DND-41 (cell line): ENCODE measurements around the gene ARHGAP27.

Experiments
- ATAC-seq: fragments of 200-7000 bp; cut with Tn5 transposase; 3 replicates; pipeline ENCODE4 v1.9.1; 2021; ENCODE audit warnings: low read depth; ENCODE audit not compliant: insufficient read depth
- DNase-seq: peaks from one replicate; pipeline ENCODE4 v3.0.0-alpha.2; 2020
- H2AFZ ChIP-seq: 2 replicates; pipeline ENCODE4 v1.6.0; 2012; ENCODE audit warnings: low read depth, low read length
- H3K27ac ChIP-seq: 2 replicates; pipeline ENCODE4 v1.5.1; 2012; ENCODE audit warnings: low read length, inconsistent platforms
- H3K27me3 ChIP-seq: fragments of 200-600 bp; sonication (generic); 2 replicates; pipeline ENCODE4 v1.6.0; 2012; ENCODE audit warnings: low read length, mild to moderate bottlenecking, inconsistent platforms; ENCODE audit not compliant: insufficient read depth, poor library complexity
- H3K36me3 ChIP-seq: 2 replicates; pipeline ENCODE4 v1.5.1; 2012; ENCODE audit warnings: low read length, inconsistent platforms; ENCODE audit not compliant: insufficient read depth
- H3K4me1 ChIP-seq: 2 replicates; pipeline ENCODE4 v1.5.1; 2012; ENCODE audit warnings: mild to moderate bottlenecking, low read length; ENCODE audit not compliant: insufficient read depth
- H3K4me2 ChIP-seq: 2 replicates; pipeline ENCODE4 v1.6.0; 2012; ENCODE audit warnings: mild to moderate bottlenecking, moderate library complexity, low read length, inconsistent platforms; ENCODE audit not compliant: insufficient read depth
- H3K4me3 ChIP-seq, 2 experiments: fragments of 200-600 bp in 1 of 2; shearing (Covaris generic) in 1 of 2; 2 replicates each; pipeline ENCODE4 v1.5.1; 2012 to 2016; ENCODE audit warnings: inconsistent platforms in 2 of 2, low read length in 2 of 2, mild to moderate bottlenecking in 2 of 2, low read depth in 1 of 2, moderate library complexity in 1 of 2
- H3K79me2 ChIP-seq: 2 replicates; pipeline ENCODE4 v1.6.0; 2012; ENCODE audit warnings: low read length, inconsistent platforms; ENCODE audit not compliant: insufficient read depth
- H3K9ac ChIP-seq: 2 replicates; pipeline ENCODE4 v1.6.0; 2012; ENCODE audit warnings: low read depth, mild to moderate bottlenecking, inconsistent platforms, low read length, moderate library complexity
- H3K9me3 ChIP-seq: 2 replicates; pipeline ENCODE4 v1.5.1; 2012; ENCODE audit warnings: low read length, moderate library complexity, mild to moderate bottlenecking, inconsistent platforms; ENCODE audit not compliant: insufficient read depth, severe bottlenecking
- H4K20me1 ChIP-seq: 2 replicates; pipeline ENCODE4 v1.6.0; 2012; ENCODE audit warnings: low read length; ENCODE audit not compliant: insufficient read depth
- EZH2 ChIP-seq: IDR thresholded peaks from 3 replicates; pipeline ENCODE4 v1.6.1; 2012; ENCODE audit warnings: borderline replicate concordance, low read depth, mild to moderate bottlenecking, moderate library complexity, low read length, inconsistent platforms; ENCODE audit not compliant: severe bottlenecking
- TF ChIP-seq, protein P1 (sequence below): IDR thresholded peaks from 2 replicates; pipeline ENCODE4 v1.5.1; 2012; ENCODE audit warnings: borderline replicate concordance, low read length, moderate library complexity, mild to moderate bottlenecking; ENCODE audit not compliant: poor library complexity, severe bottlenecking; ENCODE audit errors: extremely low read depth

Gene ARHGAP27

DNA sequence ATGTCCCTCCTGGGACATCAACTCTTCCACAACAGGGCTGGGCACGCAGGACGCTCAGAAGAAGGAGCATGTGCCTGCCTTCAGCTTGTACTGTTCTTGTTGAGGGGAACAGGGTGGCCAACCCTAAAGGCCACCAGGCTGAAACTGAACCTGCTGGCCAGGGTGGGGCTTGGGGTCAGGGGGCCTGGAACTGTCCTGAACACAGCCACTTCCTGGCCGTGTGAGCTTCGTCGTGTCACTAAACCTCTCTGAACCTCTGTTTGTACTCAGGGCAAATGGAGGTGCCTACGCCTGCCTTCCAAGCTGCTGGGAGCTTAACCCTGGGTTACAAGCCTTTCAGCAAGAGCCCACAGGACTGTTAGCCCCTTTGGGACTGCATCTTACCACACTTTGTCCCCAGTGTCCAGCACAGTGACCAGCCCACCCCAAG is 6.7 kb downstream of the ARHGAP27 start:
- Histone ChIP-seq H3K9me3 (no peaks in the 10 kb centered on the region), H3K4me2 (no peak overlapping the region), H3K9ac (no peak overlapping the region), H3K4me1 (no peaks in the 10 kb centered on the region; the same call in 1 of the 2 replicates), H3K4me3 (no peak overlapping the region), H3K27me3 (no peaks in the 10 kb centered on the region), H3K27ac (no peak overlapping the region), H3K36me3 (no peaks in the 10 kb centered on the region), H4K20me1 (no peaks in the 10 kb centered on the region), H2AFZ (no peak overlapping the region), H3K79me2 (no peaks in the 10 kb centered on the region)
- TF ChIP-seq, protein P1, sequence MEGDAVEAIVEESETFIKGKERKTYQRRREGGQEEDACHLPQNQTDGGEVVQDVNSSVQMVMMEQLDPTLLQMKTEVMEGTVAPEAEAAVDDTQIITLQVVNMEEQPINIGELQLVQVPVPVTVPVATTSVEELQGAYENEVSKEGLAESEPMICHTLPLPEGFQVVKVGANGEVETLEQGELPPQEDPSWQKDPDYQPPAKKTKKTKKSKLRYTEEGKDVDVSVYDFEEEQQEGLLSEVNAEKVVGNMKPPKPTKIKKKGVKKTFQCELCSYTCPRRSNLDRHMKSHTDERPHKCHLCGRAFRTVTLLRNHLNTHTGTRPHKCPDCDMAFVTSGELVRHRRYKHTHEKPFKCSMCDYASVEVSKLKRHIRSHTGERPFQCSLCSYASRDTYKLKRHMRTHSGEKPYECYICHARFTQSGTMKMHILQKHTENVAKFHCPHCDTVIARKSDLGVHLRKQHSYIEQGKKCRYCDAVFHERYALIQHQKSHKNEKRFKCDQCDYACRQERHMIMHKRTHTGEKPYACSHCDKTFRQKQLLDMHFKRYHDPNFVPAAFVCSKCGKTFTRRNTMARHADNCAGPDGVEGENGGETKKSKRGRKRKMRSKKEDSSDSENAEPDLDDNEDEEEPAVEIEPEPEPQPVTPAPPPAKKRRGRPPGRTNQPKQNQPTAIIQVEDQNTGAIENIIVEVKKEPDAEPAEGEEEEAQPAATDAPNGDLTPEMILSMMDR = no peak
- TF ChIP-seq EZH2 = no peak
- DNase-seq = no peak
- no peak for ATAC-seq

DNA sequence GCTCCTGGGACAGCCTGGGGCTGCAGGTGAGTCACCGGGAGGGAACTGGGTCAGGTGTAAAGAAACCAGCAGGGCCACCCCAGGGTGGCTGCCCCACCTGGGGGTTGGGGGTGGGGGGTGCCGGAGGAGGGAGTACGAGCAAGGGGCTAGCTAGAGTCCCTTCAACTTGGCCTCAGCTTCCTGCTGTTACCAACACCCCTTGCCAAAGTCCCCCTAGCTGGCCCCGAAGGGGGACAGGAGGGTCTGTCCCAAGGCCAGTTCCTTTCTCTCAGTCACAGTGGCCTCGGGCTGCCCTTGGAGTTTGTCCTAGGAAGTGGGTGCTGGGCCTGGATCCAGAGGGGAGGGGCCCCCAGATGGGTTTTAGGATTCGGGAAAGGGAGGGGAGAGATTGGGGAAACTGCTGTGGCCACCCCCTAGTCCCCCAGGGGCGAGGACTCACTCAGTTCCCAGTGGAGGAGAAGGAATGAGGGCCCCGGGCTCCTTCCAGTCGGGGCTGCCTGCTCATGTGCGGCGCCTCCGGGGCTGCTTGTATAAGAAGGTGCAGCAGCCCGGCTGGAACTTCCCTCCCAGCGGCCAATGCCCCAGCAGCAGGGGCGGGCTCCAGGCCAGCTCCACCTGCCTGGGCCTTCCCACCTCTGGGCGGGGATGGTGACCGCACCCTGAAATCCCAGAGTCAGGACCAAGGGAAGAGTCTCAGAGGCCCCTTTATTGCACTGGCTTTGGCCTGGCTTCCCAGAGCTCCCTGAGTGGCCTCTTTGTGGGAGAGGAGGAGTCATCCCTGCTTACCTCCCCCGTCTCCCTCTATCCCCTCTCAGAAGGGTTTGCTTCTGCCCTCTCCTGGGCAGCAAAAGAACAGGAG is 7.3 kb downstream of the ARHGAP27 start:
- ATAC-seq (no peak), DNase-seq (no peak)
- H3K9ac ChIP-seq = no peak overlapping the region
- no peaks in the 10 kb centered on the region for H3K79me2 ChIP-seq
- no peak overlapping the region for H2AFZ ChIP-seq
- H3K27me3 ChIP-seq = no peaks in the 10 kb centered on the region
- no peaks in the 10 kb centered on the region for H4K20me1 ChIP-seq
- no peak overlapping the region for H3K27ac ChIP-seq
- no peak for TF ChIP-seq EZH2
- TF ChIP-seq, protein P1 = peak; percentile 30
- no peak overlapping the region for H3K4me2 ChIP-seq
- no peaks in the 10 kb centered on the region for H3K36me3 ChIP-seq
- H3K4me1 ChIP-seq = no peaks in the 10 kb centered on the region; the same call in 1 of the 2 replicates
- H3K4me3 ChIP-seq = no peak overlapping the region
- H3K9me3 ChIP-seq = no peaks in the 10 kb centered on the region

DNA sequence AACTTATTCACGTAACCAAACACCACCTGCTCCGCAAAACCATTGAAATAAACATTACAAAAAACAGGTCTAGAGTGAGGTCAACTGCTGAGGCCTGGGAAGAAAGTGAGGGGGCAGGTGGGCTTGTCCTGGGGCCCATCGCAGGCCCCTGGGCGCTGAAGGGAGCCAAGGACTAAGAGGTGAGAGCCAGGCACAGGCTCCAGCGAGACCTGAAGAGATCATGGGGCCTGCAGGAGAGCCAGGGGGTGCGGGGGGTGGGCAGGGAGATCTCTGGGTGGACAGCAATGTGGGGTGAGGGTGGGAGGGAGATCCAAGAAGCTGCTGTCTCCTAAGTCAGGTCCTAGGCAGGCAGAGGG is 7.9 kb downstream of the ARHGAP27 start:
- no peak overlapping the region for H3K27ac ChIP-seq
- no peak overlapping the region for H2AFZ ChIP-seq
- H3K79me2 ChIP-seq = no peaks in the 10 kb centered on the region
- TF ChIP-seq, protein P1 = no peak
- TF ChIP-seq EZH2 = no peak
- no peaks in the 10 kb centered on the region for H3K36me3 ChIP-seq
- no peak overlapping the region for H3K4me2 ChIP-seq
- no peaks in the 10 kb centered on the region for H3K27me3 ChIP-seq
- ATAC-seq (no peak), DNase-seq (no peak)
- no peaks in the 10 kb centered on the region; the same call in 1 of the 2 replicates for H3K4me1 ChIP-seq
- no peaks in the 10 kb centered on the region for H3K9me3 ChIP-seq
- no peak overlapping the region for H3K4me3 ChIP-seq
- no peak overlapping the region for H3K9ac ChIP-seq
- H4K20me1 ChIP-seq = no peaks in the 10 kb centered on the region
